Ectodermal cell (in vitro differentiated cells): ENCODE data around the gene CXorf65.
A peak's percentile ranks its signal among the peaks of the same experiment; 100 is the strongest.

Source experiments
- H3K27ac ChIP-seq: 2 replicates; pipeline ENCODE4 v1.7.0; 2013; ENCODE audit warnings: mild to moderate bottlenecking, low read depth, low read length; ENCODE audit not compliant: insufficient read depth, poor library complexity, severe bottlenecking
- H3K27me3 ChIP-seq: 2 replicates; pipeline ENCODE4 v1.7.0; 2013; ENCODE audit warnings: mild to moderate bottlenecking, low read length; ENCODE audit not compliant: insufficient read depth, control insufficient read depth, poor library complexity, severe bottlenecking
- H3K36me3 ChIP-seq: one replicate; pipeline ENCODE4 v1.7.0; 2013; ENCODE audit warnings: low read length; ENCODE audit not compliant: control insufficient read depth, insufficient read depth
- H3K4me1 ChIP-seq: one replicate; pipeline ENCODE4 v1.7.0; 2013; ENCODE audit warnings: low read length; ENCODE audit not compliant: control insufficient read depth, insufficient read depth
- H3K4me3 ChIP-seq: 2 replicates; pipeline ENCODE4 v1.7.0; 2013; ENCODE audit warnings: low read depth, low read length, control low read depth; ENCODE audit not compliant: insufficient read depth
- H3K9me3 ChIP-seq: 2 replicates; pipeline ENCODE4 v1.7.0; 2013; ENCODE audit warnings: mild to moderate bottlenecking, low read length, moderate library complexity; ENCODE audit not compliant: control insufficient read depth
- WGBS, 2 experiments: methylation state at CpG; one replicate each; pipeline ENCODE4 v1.1.7; 2013; ENCODE audit warnings: missing lambda C conversion rate in 2 of 2; 5-methylcytosine and 5-hydroxymethylcytosine counted together

CXorf65 gene

DNA sequence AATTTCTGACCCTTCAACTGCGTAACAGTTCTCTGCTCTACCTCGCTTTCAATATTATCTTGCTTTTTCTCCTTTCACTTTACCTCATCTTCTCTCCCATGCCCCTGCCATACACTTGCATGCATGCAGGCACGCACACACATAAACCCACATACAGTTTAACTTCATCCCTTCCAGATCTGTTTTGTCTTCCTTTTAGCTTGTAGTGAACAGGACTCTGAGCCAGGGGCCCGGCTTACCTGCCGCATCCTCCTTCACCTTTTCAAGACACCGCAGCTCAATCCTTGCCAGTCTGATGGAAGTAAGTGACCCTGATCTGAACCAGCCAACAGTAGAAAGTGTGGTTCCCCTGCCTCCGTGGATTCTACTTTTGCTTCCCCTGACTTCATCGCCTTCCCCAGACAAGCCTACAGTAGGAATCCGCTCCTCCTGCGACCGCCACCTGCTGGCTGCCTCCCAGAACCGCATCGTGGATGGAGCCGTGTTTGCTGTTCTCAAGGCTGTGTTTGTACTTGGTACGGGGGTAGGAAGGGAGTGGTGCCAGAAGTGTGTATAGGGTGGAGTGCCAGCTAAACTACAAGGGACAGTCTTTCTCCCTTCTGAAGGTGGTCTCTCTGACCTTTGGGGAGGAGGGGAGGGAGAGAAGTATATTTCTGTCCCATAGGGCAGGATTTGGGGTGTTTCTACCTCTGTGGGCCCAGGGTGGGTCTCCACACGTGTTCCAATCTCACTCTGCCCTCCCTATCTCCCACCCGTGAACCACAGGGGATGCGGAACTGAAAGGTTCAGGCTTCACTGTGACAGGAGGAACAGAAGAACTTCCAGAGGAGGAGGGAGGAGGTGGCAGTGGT lies 22.6 kb upstream of the CXorf65 start:
- no peaks in the 10 kb centered on the region for H3K4me1 ChIP-seq
- peaks cover 19% of the 10 kb centered on the region for H3K36me3 ChIP-seq
- H3K4me3 ChIP-seq: no peak overlapping the region
- WGBS, 2 experiments: 50 to 52% methylated on average over 18 of the region's 18 CpGs
- no peaks in the 10 kb centered on the region for H3K27me3 ChIP-seq
- H3K9me3 ChIP-seq: no peaks in the 10 kb centered on the region
- H3K27ac ChIP-seq: no peak overlapping the region

- H3K27me3 ChIP-seq: no peaks in the 10 kb centered on the region
- peaks cover 19% of the 10 kb centered on the region for H3K36me3 ChIP-seq
- no peaks in the 10 kb centered on the region for H3K9me3 ChIP-seq
- WGBS, 2 experiments: 90 to 91% methylated on average over 12 of the region's 12 CpGs
- no peak overlapping the region for H3K4me3 ChIP-seq
- H3K4me1 ChIP-seq: no peaks in the 10 kb centered on the region
- no peak overlapping the region for H3K27ac ChIP-seq
Measured at GRCh38 chrX:71128166-71128833, 21.8 kb upstream of the CXorf65 start.

- Histone ChIP-seq H3K27ac (no peak overlapping the region), H3K4me1 (no peaks in the 10 kb centered on the region), H3K9me3 (no peaks in the 10 kb centered on the region), H3K36me3 (peaks cover 3% of the 10 kb centered on the region), H3K27me3 (no peaks in the 10 kb centered on the region), H3K4me3 (peak overlapping the region; percentile 60)
- 5 to 7% methylated on average over 12 to 14 of the region's 17 CpGs for WGBS, 2 experiments
Measured at GRCh38 chrX:71118985-71119535, 12.5 kb upstream of the CXorf65 start.

GRCh38 chrX:71118032-71118984 lies 11.8 kb upstream of the CXorf65 start, which contains the start of gene MED12:
TSS of gene MED12 (plus strand) at chrX:71118596. CDS start at chrX:71118755, 159 bp downstream.
- WGBS, 2 experiments: 1% methylated on average over 53 to 55 of the region's 56 CpGs
- Histone ChIP-seq H3K9me3 (no peaks in the 10 kb centered on the region), H3K27me3 (no peaks in the 10 kb centered on the region), H3K4me3 (peak within 1 kb of the TSS; percentile 60), H3K27ac (no peak within 1 kb of the TSS), H3K36me3 (peaks cover 3% of the 10 kb centered on the region), H3K4me1 (no peaks in the 10 kb centered on the region)

DNA sequence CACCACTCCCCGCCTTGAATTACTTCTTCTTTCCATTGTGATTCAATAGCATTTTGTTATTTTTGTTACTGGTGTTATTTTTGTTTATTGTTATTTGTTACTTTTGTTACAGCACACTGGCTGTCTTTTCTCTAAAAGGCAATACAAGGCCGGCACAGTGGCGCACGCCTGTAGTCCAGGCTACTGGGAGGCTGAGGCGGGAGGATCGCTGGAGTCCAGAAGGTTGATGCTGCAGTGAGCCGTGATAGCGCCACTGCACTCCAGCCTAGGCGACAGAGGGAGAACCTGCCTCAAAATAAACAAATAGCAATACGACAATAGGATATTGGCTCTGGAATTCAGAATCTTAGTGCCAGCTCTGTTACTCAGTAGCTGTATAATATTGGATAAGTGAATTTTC lies 10.8 kb upstream of the CXorf65 start:
- Histone ChIP-seq H3K9me3 (no peaks in the 10 kb centered on the region), H3K4me3 (no peak overlapping the region), H3K36me3 (peaks cover 2% of the 10 kb centered on the region), H3K4me1 (no peaks in the 10 kb centered on the region), H3K27ac (no peak overlapping the region), H3K27me3 (no peaks in the 10 kb centered on the region)
- WGBS, 2 experiments: 76 to 79% methylated on average over 8 to 10 of the region's 10 CpGs

- 86 to 91% methylated on average over 4 to 5 of the region's 5 CpGs for WGBS, 2 experiments
Measured at GRCh38 chrX:71111921-71112431, 5.4 kb upstream of the CXorf65 start.

GRCh38 chrX:71111141-71111843 lies 4.8 kb upstream of the CXorf65 start, which contains the start of gene IL2RG:
TSS of gene IL2RG (minus strand) at chrX:71111577. CDS start at chrX:71111539, 38 bp downstream.
- H3K36me3 ChIP-seq: no peaks in the 10 kb centered on the region
- H3K4me3 ChIP-seq: no peak within 1 kb of the TSS
- 67 to 87% methylated on average over 2 to 4 of the region's 8 CpGs for WGBS, 2 experiments
- H3K27me3 ChIP-seq: no peaks in the 10 kb centered on the region
- H3K9me3 ChIP-seq: no peaks in the 10 kb centered on the region
- H3K27ac ChIP-seq: no peak within 1 kb of the TSS
- H3K4me1 ChIP-seq: peaks cover 7% of the 10 kb centered on the region

More at GRCh38 chrX:71111921-71112431, 5.4 kb upstream of the CXorf65 start:
- H3K4me3 ChIP-seq: no peak overlapping the region
- H3K4me1 ChIP-seq: peaks cover 7% of the 10 kb centered on the region
- no peaks in the 10 kb centered on the region for H3K9me3 ChIP-seq
- H3K27ac ChIP-seq: no peak overlapping the region
- no peaks in the 10 kb centered on the region for H3K27me3 ChIP-seq
- H3K36me3 ChIP-seq: no peaks in the 10 kb centered on the region

- no peaks in the 10 kb centered on the region for H3K36me3 ChIP-seq
- H3K27me3 ChIP-seq: no peaks in the 10 kb centered on the region
- H3K9me3 ChIP-seq: no peaks in the 10 kb centered on the region
- H3K27ac ChIP-seq: no peak overlapping the region
- 98 to 100% methylated on average over 5 of the region's 6 CpGs for WGBS, 2 experiments
- H3K4me1 ChIP-seq: peaks cover 8% of the 10 kb centered on the region
- H3K4me3 ChIP-seq: no peak overlapping the region
Measured at GRCh38 chrX:71109051-71109450, 2.5 kb upstream of the CXorf65 start.

DNA sequence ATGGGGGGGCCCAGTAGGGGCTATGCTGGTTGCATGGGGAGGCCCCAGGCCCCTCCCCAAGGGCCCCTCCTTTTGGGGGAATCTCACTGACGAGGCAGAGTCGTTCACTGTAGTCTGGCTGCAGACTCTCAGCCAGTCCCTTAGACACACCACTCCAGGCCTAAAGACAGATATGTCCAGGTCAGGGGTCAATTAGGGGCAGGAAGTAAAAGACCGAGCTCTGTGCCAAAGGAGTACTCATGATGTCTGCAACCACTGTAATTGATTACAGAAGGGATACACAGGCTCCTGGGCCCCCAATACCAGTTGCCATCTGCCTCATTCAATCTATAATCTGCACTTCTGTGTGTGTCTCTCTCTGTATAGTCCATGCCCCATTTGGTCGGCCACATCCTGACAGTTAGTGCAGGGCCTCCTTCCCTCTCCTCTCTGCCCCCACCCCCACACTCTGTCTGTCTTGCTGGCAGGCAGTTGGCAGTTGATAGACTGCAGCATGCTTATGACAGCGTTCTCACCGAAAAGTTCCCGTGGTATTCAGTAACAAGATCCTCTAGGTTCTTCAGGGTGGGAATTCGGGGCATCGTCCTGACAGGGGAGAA lies 1.3 kb upstream of the CXorf65 start:
- Histone ChIP-seq H3K27me3 (no peaks in the 10 kb centered on the region), H3K36me3 (no peaks in the 10 kb centered on the region), H3K9me3 (no peaks in the 10 kb centered on the region), H3K27ac (no peak overlapping the region), H3K4me3 (no peak overlapping the region), H3K4me1 (peaks cover 17% of the 10 kb centered on the region)
- 64 to 69% methylated on average over 8 to 9 of the region's 9 CpGs for WGBS, 2 experiments
